ENCODE measurements around the gene CDYL2.

DNA sequence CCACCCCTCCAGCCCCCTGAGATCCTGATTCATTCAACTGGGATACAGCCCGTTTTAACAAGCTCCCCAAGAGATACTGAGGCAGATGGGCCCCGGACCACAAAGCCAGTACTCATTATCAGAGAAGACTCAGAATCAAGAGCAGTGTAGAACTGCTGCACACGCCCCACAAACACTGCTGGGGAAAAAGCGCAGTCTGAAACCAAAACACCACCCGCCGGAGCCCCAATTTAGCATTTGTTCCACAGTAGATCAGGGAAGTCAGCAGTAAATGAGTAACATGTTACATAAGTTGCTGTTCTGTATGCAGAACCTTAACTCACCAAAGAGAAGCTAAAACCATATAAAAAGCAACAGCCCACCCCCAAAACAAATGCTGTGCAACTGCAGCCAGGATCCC, 123.6 kb downstream of the CDYL2 start:
- TF ChIP-seq, protein P1, sequence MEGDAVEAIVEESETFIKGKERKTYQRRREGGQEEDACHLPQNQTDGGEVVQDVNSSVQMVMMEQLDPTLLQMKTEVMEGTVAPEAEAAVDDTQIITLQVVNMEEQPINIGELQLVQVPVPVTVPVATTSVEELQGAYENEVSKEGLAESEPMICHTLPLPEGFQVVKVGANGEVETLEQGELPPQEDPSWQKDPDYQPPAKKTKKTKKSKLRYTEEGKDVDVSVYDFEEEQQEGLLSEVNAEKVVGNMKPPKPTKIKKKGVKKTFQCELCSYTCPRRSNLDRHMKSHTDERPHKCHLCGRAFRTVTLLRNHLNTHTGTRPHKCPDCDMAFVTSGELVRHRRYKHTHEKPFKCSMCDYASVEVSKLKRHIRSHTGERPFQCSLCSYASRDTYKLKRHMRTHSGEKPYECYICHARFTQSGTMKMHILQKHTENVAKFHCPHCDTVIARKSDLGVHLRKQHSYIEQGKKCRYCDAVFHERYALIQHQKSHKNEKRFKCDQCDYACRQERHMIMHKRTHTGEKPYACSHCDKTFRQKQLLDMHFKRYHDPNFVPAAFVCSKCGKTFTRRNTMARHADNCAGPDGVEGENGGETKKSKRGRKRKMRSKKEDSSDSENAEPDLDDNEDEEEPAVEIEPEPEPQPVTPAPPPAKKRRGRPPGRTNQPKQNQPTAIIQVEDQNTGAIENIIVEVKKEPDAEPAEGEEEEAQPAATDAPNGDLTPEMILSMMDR (IDR thresholded peaks at IDR 0.05) = no peak
- TF ChIP-seq POLR2A (IDR thresholded peaks at IDR 0.05) = no peak
